Peyer's patch (tissue), 4 donors: ENCODE measurements around the gene UGT1A8. TPM values are rescaled to one million over a fixed set of nuclear protein-coding genes. Genes with fewer than 3 reads are reported as not detected.
"Not testable (repeated sequence)": the region's sequence is repeated elsewhere in the genome, so short reads cannot be mapped to it uniquely, and the experiment has no call there.

Experiments used
- DNase-seq, 3 donors: peaks; one replicate each; pipeline ENCODE4 v3.0.0-alpha.2; 2017 to 2019
- H3K27ac ChIP-seq, 4 donors: fragments of 200-600 bp; sonication (generic); one replicate each; pipeline ENCODE4 v1.5.1; 2016 to 2019
- H3K27me3 ChIP-seq, 2 donors: fragments of 200-600 bp; sonication (generic); one replicate each; pipeline ENCODE4 v1.5.1; 2019
- H3K36me3 ChIP-seq, 3 donors: fragments of 200-600 bp; sonication (generic); one replicate each; pipeline ENCODE4 v1.5.1; 2016 to 2019
- H3K4me1 ChIP-seq, 4 donors: fragments of 200-600 bp; sonication (generic); one replicate each; pipeline ENCODE4 v1.5.1; 2016 to 2019
- H3K4me3 ChIP-seq, 4 donors: fragments of 200-600 bp; sonication (generic); 1 replicate in 3 of 4; 2 replicates in 1 of 4; pipeline ENCODE4 v1.5.1; 2016 to 2019; ENCODE audit warnings: mild to moderate bottlenecking in 1 of 4
- H3K9me3 ChIP-seq, 4 donors: fragments of 200-600 bp; sonication (generic); one replicate each; pipeline ENCODE4 v1.5.1; 2016 to 2019; ENCODE audit warnings: mild to moderate bottlenecking in 1 of 4
- POLR2A ChIP-seq, 2 donors: fragments of 450-650 bp; IDR thresholded peaks; one replicate each; pipeline ENCODE4 v1.5.1; 2017; ENCODE audit warnings: antibody characterized with exemption in 2 of 2, mild to moderate bottlenecking in 2 of 2, moderate library complexity in 2 of 2
- total RNA-seq, 4 donors: library from RNA; depleted of rRNA; stranded (reverse); fragments of >200 nt; gene quantifications; one replicate each; pipeline ENCODE4 v1.1.0, GENCODE V29; 2016
- TF ChIP-seq, protein P1 (sequence below), 6 experiments: fragments of 450-650 bp in 4 of 6; fragments of 200-600 bp in 2 of 6; sonication (generic) in 1 of 6; IDR thresholded peaks; one replicate each; pipeline ENCODE4 v1.5.1; 2017 to 2019; ENCODE audit warnings: antibody characterized with exemption in 6 of 6, mild to moderate bottlenecking in 3 of 6, moderate library complexity in 1 of 6

UGT1A8 gene
- total RNA-seq, 4 donors from 2014 or later, result 2.5 to 19.6 (median 10.5) TPM

GRCh38 chr2:233740870-233741269, 123.4 kb downstream of the UGT1A8 start:
- Histone ChIP-seq H3K27ac (no peak overlapping the region), H3K36me3 (no peaks in the 10 kb centered on the region), H3K9me3 (no peaks in the 10 kb centered on the region), H3K4me3 (no peak overlapping the region), H3K4me1 (peaks cover 0 to 3% (median 0%) of the 10 kb centered on the region in 4 donors), H3K27me3 (no peaks in the 10 kb centered on the region)
- no peak for TF ChIP-seq POLR2A (IDR thresholded peaks at IDR 0.05)
- TF ChIP-seq, protein P1, sequence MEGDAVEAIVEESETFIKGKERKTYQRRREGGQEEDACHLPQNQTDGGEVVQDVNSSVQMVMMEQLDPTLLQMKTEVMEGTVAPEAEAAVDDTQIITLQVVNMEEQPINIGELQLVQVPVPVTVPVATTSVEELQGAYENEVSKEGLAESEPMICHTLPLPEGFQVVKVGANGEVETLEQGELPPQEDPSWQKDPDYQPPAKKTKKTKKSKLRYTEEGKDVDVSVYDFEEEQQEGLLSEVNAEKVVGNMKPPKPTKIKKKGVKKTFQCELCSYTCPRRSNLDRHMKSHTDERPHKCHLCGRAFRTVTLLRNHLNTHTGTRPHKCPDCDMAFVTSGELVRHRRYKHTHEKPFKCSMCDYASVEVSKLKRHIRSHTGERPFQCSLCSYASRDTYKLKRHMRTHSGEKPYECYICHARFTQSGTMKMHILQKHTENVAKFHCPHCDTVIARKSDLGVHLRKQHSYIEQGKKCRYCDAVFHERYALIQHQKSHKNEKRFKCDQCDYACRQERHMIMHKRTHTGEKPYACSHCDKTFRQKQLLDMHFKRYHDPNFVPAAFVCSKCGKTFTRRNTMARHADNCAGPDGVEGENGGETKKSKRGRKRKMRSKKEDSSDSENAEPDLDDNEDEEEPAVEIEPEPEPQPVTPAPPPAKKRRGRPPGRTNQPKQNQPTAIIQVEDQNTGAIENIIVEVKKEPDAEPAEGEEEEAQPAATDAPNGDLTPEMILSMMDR (IDR thresholded peaks at IDR 0.05), result no peak
- no peak for DNase-seq

- H3K27me3 ChIP-seq, result no peaks in the 10 kb centered on the region
- no peaks in the 10 kb centered on the region for H3K9me3 ChIP-seq
- no peak overlapping the region for H3K4me3 ChIP-seq
- peaks cover 0 to 3% (median 0%) of the 10 kb centered on the region in 4 donors for H3K4me1 ChIP-seq
- DNase-seq, result no peak
- no peak overlapping the region for H3K27ac ChIP-seq
- TF ChIP-seq, protein P1 (IDR thresholded peaks at IDR 0.05), result no peak
- no peak for TF ChIP-seq POLR2A (IDR thresholded peaks at IDR 0.05)
- no peaks in the 10 kb centered on the region for H3K36me3 ChIP-seq
Measured at GRCh38 chr2:233743464-233744259, 126.2 kb downstream of the UGT1A8 start.

- Histone ChIP-seq H3K4me3 (no peak overlapping the region), H3K27ac (peak overlapping the region in 1 of 4 donors; percentile 65), H3K27me3 (no peaks in the 10 kb centered on the region), H3K9me3 (no peaks in the 10 kb centered on the region), H3K36me3 (no peaks in the 10 kb centered on the region), H3K4me1 (no peaks in the 10 kb centered on the region)
- no peak for TF ChIP-seq POLR2A (IDR thresholded peaks at IDR 0.05)
- TF ChIP-seq, protein P1 (IDR thresholded peaks at IDR 0.05), result no peak
- peak in 1 of 3 donors; percentile 57 for DNase-seq
Measured at GRCh38 chr2:233745073-233745755, 127.8 kb downstream of the UGT1A8 start.

DNA sequence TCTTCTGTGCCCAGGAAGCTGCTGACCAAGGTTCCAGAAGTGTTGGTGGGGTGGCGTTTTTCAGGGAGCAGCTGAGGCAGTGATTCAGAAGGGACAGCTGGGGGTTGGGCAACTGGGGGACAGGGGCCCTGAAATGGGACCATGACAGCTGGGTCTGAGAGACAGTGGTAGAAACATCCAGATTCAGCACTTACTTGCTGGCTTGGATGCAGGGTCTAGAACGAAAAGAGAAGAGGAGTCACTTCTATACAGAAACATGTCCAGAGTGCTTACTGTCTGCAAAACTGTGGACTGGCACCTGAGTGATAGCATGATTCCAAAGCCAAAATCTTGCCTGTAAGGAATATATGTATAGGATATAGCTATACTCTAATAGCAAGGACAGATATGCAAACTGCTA, 128.4 kb downstream of the UGT1A8 start:
- not testable (repeated sequence) for H3K4me1 ChIP-seq, DNase-seq, H3K36me3 ChIP-seq, H3K4me3 ChIP-seq, H3K27me3 ChIP-seq, H3K9me3 ChIP-seq
- peak overlapping the region in 1 of 4 donors; percentile 65 for H3K27ac ChIP-seq

GRCh38 chr2:233746475-233747282, 129.2 kb downstream of the UGT1A8 start:
- peaks cover 0 to 4% (median 2%) of the 10 kb centered on the region in 4 donors for H3K9me3 ChIP-seq
- no peak for DNase-seq
- no peaks in the 10 kb centered on the region for H3K27me3 ChIP-seq
- H3K4me3 ChIP-seq, result no peak overlapping the region
- H3K27ac ChIP-seq, result peak overlapping the region in 1 of 4 donors; percentile 65
- TF ChIP-seq, protein P1 (IDR thresholded peaks at IDR 0.05), result no peak
- TF ChIP-seq POLR2A (IDR thresholded peaks at IDR 0.05), result no peak
- no peaks in the 10 kb centered on the region for H3K36me3 ChIP-seq
- H3K4me1 ChIP-seq, result no peaks in the 10 kb centered on the region

GRCh38 chr2:233747283-233747544, 129.8 kb downstream of the UGT1A8 start:
- no peaks in the 10 kb centered on the region for H3K36me3 ChIP-seq
- peaks cover 0 to 4% (median 2%) of the 10 kb centered on the region in 4 donors for H3K9me3 ChIP-seq
- H3K27ac ChIP-seq, result no peak overlapping the region
- no peaks in the 10 kb centered on the region for H3K27me3 ChIP-seq
- no peaks in the 10 kb centered on the region for H3K4me1 ChIP-seq
- TF ChIP-seq, protein P1 (IDR thresholded peaks at IDR 0.05), result no peak
- no peak for TF ChIP-seq POLR2A (IDR thresholded peaks at IDR 0.05)
- DNase-seq, result no peak
- no peak overlapping the region for H3K4me3 ChIP-seq

DNA sequence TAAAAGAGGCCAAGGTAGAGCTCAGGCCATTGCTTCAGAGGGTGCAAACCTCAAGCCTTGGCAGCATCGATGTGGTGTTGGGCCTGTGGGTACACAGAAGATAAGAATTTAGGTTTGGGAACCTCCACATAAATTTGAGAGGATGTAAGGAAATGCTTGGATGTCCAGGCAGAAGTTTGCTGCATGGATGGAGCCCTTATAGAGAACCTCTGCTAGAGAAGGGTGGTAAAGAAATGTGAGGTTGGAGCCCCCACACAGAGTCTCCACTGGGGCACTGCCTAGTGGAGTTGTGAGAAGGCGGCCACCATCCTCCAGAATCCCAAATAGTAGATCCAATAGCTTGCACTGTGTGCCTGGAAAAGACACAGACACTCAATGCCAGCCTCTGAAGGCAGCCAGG, 133.3 kb downstream of the UGT1A8 start:
- H3K27ac ChIP-seq, result peak overlapping the region in 3 of 4 donors; percentile 32 to 72 (median 71)
- not testable (repeated sequence) for DNase-seq, H3K27me3 ChIP-seq, H3K9me3 ChIP-seq, H3K4me1 ChIP-seq, H3K4me3 ChIP-seq, H3K36me3 ChIP-seq

DNA sequence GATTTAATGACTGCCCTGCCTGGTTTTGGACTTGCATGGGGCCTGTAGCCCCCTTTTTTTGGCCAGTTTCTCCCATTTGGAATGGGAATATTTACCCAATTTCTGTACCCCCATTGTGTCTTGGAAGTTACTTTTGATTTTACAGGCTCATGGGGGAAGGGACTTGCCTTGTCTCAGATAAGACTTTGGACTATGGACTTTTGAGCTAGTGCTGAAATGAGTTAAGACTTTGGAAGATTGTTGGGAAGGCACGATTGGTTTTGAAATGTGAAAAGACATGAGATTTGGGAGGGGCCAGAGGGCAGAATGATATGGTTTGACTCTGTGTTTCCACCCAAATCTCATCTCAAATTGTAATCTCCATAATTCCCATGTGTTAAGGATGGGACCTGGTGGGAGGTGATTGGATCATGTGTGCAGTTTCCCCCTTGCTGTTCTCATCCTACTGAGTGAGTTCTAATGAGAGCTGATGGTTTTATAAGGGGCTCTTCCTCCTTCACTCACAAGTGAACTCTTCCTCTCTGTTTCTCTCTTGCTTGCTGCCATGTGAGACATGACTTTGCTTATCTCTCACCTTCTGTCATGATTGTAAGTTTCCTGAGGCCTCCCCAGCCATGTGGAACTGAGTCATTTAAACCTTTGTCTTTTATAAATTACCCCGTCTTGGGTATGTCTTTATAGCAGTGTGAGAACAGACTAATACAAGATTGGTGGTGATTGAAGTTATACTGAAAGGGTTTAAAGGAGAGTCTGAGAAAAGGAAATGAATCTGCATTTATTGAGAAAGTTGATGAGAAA, 134.0 kb downstream of the UGT1A8 start:
- DNase-seq, H3K4me3 ChIP-seq, H3K36me3 ChIP-seq, H3K9me3 ChIP-seq, H3K27me3 ChIP-seq, H3K4me1 ChIP-seq: not testable (repeated sequence)
- H3K27ac ChIP-seq, result peak overlapping the region in 3 of 4 donors; percentile 43 to 72 (median 71)
